ENCODE data around the gene PNLIPRP1.

DNA sequence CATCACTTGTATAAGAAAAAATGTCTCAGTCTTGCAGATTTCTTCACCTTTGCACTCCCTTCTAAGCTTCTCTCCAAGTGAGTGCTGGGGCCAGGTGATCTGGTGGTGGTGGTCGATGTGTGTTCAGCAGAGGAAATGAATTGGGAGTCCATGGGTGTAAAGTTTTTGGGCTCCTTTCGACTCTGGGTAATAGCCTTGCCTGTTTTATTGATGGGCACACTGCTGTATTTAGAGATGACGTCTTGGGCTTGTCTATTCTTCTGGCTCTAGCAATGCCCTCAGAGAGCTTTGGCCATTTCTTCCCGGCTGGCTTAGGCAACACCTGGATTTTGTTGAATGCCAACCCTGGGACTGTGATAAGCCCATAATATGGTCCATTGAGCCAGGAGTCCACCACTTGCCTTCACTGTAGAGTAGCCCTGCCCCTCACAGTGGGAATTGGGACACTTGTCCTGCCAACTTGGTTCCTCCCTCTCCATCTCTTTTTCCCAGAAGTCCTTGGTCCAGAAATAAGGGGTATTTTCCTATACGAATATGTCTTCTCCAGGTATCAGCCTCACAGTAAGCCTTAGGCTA, 33.4 kb upstream of the PNLIPRP1 start:
- TF ChIP-seq, protein P1, sequence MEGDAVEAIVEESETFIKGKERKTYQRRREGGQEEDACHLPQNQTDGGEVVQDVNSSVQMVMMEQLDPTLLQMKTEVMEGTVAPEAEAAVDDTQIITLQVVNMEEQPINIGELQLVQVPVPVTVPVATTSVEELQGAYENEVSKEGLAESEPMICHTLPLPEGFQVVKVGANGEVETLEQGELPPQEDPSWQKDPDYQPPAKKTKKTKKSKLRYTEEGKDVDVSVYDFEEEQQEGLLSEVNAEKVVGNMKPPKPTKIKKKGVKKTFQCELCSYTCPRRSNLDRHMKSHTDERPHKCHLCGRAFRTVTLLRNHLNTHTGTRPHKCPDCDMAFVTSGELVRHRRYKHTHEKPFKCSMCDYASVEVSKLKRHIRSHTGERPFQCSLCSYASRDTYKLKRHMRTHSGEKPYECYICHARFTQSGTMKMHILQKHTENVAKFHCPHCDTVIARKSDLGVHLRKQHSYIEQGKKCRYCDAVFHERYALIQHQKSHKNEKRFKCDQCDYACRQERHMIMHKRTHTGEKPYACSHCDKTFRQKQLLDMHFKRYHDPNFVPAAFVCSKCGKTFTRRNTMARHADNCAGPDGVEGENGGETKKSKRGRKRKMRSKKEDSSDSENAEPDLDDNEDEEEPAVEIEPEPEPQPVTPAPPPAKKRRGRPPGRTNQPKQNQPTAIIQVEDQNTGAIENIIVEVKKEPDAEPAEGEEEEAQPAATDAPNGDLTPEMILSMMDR (IDR thresholded peaks at IDR 0.05; ENCODE audit: poor library complexity, severe bottlenecking): no peak
- TF ChIP-seq RAD21 (conservative IDR thresholded peaks at IDR 0.05) (no peak), TAF1 (IDR thresholded peaks at IDR 0.05; ENCODE audit: low read depth) (no peak), POLR2AphosphoS5 (IDR thresholded peaks at IDR 0.05) (no peak), REST (IDR thresholded peaks at IDR 0.05; ENCODE audit: borderline replicate concordance) (no peak), EZH2 (IDR thresholded peaks at IDR 0.05; ENCODE audit: borderline replicate concordance, insufficient read depth, low read length, poor library complexity, severe bottlenecking) (no peak), EP300 (conservative IDR thresholded peaks at IDR 0.05; ENCODE audit: poor library complexity, severe bottlenecking) (no peak)
